Epithelial cell of esophagus (primary cell): ENCODE data around the gene GATAD2B.

Source experiments
- DNase-seq: peaks from one replicate; pipeline ENCODE4 v3.0.0; 2010; ENCODE audit warnings: low read depth
- H3K4me3 ChIP-seq: 2 replicates; pipeline ENCODE4 v1.5.1; 2011; ENCODE audit warnings: mild to moderate bottlenecking, low read length, control low read depth
- CTCF ChIP-seq: IDR thresholded peaks from 2 replicates; pipeline ENCODE4 v1.5.1; 2011; ENCODE audit warnings: low read depth, mild to moderate bottlenecking, low read length, control low read depth, inconsistent platforms; ENCODE audit not compliant: insufficient read depth; ENCODE audit errors: missing control alignments

The GATAD2B gene

GRCh38 chr1:153881751-153882150, 41.0 kb downstream of the GATAD2B start:
- no peak overlapping the region for H3K4me3 ChIP-seq
- DNase-seq: no peak

GRCh38 chr1:153880962-153881361, 41.8 kb downstream of the GATAD2B start:
- H3K4me3 ChIP-seq: no peak overlapping the region
- peak; percentile 91 for DNase-seq

More at GRCh38 chr1:153881751-153882150, 41.0 kb downstream of the GATAD2B start:
- TF ChIP-seq CTCF: no peak

GRCh38 chr1:153880024-153880423, 42.7 kb downstream of the GATAD2B start:
- TF ChIP-seq CTCF: no peak
- DNase-seq: no peak
- no peak overlapping the region for H3K4me3 ChIP-seq

More at GRCh38 chr1:153880962-153881361, 41.8 kb downstream of the GATAD2B start:
- no peak for TF ChIP-seq CTCF

- no peak for DNase-seq
- TF ChIP-seq CTCF: no peak
- no peak overlapping the region for H3K4me3 ChIP-seq
These were observed 45.7 kb downstream of the GATAD2B start for GRCh38 chr1:153877112-153877511.

GRCh38 chr1:153872934-153873333, 49.8 kb downstream of the GATAD2B start:
- no peak for DNase-seq
- no peak for TF ChIP-seq CTCF

GRCh38 chr1:153872331-153872730, 50.4 kb downstream of the GATAD2B start:
- DNase-seq: no peak
- no peak overlapping the region for H3K4me3 ChIP-seq
- no peak for TF ChIP-seq CTCF

More at GRCh38 chr1:153872934-153873333, 49.8 kb downstream of the GATAD2B start:
- no peak overlapping the region for H3K4me3 ChIP-seq

GRCh38 chr1:153869486-153869885, 53.3 kb downstream of the GATAD2B start:
- TF ChIP-seq CTCF: no peak
- DNase-seq: peak; percentile 48
- no peak overlapping the region for H3K4me3 ChIP-seq
